GM11168 (cell line): Measurements from ENCODE around the gene SLC22A12.

Source experiments
- in situ Hi-C: fragments of 300-500 bp; cut with MboI; formaldehyde crosslinking; loops from one replicate; pipeline ENCODE4 v1.12.0; 2022; ENCODE audit warnings: low sequenced_read_pairs; ENCODE audit not compliant: unreplicated experiment

The SLC22A12 gene

DNA sequence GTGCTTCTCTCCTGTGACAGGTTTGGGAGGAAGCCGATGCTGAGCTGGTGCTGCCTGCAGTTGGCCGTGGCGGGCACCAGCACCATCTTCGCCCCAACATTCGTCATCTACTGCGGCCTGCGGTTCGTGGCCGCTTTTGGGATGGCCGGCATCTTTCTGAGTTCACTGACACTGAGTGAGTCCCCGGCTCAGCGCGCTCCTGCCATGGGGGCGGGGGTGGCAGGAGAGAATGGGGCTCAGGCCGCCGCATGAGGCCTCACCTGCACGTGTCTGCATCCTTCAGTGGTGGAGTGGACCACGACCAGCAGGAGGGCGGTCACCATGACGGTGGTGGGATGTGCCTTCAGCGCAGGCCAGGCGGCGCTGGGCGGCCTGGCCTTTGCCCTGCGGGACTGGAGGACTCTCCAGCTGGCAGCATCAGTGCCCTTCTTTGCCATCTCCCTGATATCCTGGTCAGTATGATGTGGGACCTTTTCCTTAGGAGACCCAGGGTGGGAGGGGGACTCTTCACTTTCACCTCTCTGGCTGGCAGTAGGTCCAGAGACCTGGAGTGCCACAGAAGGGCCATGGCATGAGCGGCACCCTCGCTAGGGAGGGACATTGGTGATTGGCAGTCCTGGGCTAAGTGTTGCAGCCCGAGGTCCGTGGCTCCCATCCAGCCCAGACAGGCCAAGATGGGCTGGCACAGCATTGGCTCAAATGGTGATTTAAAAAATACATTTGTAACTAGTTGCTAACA is 28.9 kb upstream of the SLC22A12 start:
- in situ Hi-C loops: no loop called here

DNA sequence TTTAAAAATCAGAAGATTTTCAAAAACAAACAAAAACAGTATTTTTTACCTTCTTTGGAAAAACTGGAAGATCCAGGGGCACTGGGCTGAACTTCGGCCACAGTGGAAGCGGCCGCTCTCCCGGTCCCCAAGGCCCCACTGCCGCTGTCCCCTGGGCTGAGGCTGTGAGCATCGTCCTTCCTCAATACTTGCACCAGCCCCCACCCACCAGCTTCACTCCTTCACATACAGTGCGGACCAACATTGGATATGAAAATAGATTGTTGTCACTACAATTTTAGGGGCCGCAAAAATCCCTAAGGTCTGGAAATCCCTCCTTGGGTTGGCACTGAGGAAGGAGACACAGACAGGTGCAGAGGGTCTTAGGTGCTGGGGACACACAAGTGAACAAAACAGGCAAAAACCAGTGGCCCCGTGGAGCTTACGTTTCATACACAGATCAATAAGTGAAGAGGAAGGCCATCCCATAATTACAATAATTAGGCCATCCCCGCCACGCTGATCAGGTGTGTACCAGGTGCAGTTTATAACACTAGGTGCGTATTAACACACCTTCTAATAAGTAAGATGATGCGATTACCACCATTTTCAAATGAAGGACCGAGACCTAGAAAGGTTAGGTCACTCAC is 28.2 kb upstream of the SLC22A12 start:
- in situ Hi-C loops: no loop called here

DNA sequence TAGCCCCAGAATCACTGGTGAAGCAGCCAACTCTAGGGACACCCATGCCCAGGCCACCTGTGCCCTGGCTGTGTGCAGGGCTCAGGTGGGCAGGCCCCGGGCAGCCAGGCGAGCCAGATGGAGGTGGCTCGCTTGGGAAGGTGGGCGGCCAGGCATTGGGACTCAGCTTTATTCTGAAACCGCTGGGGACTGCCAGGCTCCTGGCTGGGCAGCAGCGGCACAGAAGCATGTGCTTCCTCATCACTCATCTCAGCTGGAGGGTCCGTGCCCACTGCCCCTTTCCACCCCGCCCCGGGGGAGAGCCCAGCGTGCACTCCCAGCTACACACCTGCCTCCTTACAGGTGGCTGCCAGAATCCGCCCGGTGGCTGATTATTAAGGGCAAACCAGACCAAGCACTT is 27.1 kb upstream of the SLC22A12 start:
- in situ Hi-C loops: no loop called here

DNA sequence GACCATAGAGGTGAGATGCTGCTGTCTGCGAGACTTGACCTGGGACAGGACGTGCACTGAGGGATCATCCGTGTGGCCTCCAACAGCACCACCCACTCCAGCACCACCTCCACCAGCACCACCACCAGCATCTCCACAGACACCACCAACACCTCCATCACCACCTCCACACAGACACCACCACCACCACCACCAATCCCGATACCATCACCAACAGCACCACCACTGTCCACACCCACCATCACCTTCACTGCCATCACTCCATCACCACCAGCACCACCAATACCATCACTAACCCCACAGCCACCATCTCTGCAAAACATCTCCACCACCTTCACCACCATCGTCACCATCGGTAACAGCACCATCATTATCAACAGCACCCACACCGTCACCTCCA is 26.6 kb upstream of the SLC22A12 start:
- in situ Hi-C loops: no loop called here

DNA sequence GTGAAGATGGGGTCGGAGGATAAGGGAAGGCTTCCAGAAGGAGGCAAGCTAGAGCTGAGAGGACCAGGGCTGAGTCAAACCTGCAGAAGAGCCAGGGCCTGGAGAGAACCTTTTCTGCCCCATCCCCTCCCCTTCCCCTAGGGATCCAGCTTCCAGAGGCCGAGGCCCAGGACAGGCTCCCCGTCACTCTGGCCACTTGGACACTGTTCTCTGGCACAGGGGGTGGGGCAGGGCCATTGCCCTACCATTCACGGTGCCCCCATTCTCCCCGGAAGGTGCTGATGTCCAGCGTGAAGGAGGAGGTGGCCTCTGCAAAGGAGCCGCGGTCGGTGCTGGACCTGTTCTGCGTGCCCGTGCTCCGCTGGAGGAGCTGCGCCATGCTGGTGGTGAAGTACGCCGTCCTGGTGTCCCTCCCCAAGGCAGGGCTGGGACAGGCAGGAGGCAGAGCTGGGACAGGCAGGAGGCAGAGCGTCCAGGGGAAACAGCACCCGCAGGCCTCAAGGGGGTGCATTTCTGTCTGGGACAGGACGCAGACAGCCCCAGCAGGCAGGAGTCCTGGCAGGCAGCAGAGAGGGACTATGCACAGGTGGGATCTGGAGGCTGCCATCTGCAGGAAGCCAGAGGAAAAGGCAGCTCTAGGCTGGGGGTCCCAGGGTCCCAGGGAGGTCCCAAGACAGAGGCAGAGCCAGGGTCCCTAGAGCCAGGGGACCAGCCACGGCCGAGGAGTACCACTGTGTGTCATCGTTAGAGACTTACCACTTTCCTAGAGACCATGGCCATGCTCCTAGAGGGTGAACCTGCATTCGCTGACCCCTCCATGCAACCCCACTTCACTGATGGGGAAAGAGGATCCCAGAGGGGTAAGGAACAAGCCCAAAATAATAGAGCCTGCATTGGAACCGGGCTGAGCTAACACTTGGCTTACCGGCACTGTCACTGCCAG is 25.8 kb upstream of the SLC22A12 start:
- in situ Hi-C loops: no loop called here

DNA sequence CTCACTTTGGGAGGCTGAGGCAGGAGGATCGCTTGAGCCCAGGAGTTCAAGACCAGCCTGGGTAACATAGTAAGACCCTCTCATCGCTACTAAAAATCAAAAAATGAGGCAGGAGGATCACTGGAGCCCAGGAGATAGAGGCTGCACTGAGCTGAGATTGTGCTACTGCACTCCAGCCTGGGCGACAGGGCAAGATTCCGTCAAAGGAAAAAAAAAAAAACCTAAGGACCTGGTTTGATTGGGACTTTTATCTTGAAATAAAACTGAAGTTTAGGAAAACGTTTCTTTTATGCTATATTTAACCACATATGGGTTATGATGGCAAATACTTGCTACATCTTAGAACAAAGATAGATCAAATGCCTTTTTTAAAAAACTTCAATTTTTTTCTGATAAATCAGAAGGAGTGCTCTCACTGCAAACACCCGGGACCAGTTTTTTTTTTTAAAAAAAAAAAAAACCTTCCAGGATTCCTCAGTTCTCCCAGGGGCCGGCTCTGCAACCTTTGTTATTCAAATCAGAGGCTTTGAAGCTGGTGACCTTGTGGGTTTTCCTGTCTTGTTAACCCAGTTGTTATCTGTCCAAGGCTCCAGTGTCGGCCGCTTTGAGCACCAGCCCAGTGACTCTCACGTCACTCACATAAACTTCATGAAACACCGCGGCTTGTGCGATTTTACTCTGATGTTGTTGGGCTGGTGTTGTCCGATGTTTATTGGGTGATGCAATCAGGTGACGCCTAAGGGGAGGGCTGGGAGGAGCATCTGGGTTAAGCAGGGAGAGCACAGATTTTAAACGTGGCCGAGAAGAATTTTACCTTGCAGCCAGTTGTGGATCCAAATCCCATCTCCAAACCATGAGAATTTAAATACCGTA is 24.7 kb upstream of the SLC22A12 start:
- in situ Hi-C loops: no loop called here

DNA sequence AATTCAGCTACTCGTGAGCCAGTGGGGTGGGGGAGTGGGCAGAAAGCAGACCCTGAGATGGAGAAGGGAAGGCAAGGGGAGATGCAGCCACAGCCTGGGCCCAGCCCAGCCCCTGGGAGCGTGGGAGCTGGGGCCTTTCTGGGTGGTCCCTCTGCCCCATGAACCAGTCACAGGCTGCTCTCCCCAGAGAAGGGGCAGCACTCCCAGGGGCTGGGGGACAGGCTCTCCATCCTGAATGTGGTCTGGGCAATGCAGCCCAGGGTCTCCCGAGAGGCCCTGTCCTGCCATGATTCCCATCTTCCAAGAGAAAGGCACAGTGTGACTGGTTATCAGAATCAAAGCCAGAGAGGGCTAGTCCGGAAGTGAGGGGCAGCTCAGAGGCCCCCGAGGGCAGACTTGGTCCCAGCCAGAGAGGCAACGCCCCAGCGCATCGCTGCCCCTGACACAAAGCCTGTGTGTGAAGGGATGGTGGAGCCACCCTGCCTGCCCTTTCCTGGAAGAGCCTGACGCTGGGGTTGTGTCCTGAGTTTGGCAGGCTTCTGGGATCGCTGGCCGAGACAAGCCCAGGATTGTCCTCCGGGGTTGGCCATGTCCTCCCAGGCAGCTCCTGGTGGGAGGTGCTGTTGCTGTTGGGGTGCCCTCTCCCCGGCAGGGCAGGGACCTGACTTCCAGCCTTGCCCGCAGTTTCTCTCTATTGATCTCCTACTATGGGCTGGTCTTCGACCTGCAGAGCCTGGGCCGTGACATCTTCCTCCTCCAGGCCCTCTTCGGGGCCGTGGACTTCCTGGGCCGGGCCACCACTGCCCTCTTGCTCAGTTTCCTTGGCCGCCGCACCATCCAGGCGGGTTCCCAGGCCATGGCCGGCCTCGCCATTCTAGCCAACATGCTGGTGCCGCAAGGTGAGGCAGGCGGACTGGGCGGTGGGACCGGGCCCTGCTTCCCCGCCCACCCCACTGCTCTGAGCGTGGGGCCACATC is 23.8 kb upstream of the SLC22A12 start:
- in situ Hi-C loops: no loop called here

DNA sequence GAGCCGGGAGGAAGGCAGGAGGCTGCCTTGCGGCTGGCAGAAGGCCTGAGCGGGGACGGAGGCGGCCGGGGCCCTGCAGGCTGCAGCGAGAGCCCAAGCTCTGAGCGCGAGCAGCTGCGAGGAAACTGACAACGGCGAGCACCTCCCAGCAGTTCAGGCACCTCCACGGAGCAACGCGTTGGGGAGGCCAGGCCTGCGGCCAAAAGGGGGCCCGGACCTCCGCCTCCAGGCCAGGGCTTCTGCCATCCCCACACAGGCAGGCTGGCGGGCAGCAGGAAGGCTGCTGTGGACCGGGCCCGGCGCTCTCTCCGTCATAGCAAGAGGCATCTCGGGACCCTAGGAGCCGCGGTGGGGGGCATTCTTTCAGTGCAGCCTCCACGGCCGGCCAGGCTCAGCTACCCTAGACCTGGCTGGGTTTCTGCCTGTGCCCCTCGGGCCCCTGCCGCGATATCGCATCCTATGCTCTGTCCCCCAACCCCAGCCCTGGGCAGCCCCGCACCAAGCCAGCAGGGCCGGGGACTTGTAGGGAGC is 22.9 kb upstream of the SLC22A12 start:
- in situ Hi-C loops: no loop called here

DNA sequence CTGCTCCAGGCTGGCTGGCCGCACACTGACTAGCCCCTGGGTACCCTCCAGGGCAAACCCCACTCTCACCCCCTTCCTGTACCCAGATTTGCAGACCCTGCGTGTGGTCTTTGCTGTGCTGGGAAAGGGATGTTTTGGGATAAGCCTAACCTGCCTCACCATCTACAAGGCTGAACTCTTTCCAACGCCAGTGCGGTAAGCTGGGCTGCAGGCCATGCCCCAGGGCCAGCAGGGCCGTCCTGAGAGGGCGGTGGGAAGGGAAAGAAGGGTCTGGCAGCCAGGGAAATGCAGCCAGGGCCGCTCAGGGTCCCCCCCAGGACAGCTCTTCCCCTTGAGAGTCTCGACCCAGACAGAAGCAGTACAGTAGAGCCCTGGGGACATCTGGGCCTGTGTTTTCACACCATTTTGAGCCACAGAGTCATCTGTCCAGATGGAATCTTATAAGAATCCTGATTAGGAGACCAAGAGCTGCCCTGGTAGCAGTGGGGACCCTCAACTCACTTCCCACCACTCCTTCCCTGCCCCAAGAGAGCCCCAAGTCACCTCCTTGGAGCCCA is 22.4 kb upstream of the SLC22A12 start:
- in situ Hi-C loops: no loop called here

DNA sequence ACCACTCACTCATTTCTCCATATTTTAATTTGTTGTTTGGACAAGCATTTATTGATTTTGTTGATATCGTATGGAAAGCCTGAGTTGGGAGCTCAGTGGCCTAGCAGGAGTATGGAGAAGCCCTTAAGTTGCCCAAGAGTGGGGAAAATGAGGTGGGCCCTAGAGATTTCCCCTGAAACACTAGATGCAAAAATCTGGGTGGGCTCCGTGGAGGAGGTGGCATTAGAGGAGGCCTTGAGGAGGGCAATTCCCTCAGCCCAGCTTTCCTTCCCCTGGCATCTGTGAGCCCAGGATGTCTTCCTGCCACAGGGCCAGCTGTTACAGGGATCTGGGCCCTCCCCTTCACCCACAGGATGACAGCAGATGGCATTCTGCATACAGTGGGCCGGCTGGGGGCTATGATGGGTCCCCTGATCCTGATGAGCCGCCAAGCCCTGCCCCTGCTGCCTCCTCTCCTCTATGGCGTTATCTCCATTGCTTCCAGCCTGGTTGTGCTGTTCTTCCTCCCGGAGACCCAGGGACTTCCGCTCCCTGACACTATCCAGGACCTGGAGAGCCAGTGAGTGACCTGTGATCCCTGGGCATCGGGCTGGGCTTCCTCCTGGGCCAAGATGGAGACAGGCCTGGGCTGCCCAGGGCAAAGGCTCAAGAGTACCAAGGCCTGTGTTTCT is 21.6 kb upstream of the SLC22A12 start:
- in situ Hi-C loops: no loop called here

DNA sequence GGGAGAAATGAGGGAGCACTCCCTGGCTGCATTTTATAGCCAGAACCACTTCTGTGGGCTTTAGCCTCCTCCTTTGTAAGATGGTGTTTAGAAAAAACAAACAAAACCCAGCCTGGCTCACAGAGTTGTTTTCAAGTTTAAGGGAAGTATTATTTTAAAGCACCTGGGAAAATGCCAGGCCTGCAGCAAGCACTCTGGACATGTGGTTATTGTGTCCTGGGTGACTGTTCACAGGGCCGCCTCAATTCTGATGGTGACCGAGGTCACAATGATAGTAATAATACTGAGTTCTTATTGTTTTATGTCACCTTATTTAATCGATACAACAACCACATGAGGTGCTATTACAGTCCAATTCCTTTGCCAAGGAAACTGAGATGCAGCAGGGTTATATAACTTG is 20.7 kb upstream of the SLC22A12 start:
- in situ Hi-C loops: no loop called here

DNA sequence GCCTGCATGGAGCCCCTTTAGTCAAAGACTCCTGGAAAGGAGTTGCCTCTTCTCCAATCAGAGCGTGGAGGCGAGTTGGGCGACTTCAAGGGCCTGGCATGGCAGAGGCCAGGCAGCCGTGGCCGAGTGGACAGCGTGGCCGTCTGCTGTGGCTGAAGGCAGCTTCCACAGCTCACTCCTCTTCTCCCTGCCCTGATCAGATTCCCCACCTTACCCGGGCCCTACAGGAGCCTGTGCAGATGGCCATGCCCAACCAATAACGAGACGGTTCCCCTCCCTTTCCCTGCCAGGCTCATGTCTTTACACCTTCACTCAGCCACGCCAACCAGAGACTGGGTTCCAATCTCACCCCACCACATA is 20.0 kb upstream of the SLC22A12 start:
- in situ Hi-C loops: no loop called here

DNA sequence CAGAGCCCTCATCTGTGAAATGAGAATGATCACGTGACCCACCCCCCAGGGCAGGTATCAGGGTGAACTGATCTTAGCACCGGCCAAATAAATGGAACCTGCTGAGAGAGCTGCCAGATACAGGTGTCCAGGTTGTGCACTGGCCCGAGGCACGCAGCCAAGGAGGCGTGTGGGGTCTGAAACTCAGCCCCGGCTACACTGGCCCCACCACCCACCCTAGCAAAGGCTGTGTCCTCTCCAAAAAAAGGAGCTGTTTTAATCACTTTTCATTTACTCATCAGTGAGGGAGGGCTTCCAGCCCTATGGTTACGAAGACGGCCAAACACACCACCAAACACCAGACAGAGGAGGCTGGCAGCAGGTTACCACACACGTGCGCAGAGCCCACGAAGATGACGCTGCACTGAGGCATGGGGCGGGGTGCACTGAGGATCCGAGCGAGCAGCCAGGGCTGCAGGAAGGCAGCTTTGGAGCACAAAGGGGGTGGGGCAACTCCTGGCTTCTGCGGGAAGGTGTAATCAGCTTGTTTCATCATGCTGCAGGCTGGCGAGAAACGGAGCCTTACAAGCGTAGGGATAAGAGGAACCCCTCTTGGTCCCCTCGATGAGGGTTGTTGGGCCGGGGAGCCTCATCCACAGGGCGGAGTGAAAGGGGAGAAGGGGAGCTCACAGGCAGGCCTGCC is 19.5 kb upstream of the SLC22A12 start:
- in situ Hi-C loops: no loop called here

DNA sequence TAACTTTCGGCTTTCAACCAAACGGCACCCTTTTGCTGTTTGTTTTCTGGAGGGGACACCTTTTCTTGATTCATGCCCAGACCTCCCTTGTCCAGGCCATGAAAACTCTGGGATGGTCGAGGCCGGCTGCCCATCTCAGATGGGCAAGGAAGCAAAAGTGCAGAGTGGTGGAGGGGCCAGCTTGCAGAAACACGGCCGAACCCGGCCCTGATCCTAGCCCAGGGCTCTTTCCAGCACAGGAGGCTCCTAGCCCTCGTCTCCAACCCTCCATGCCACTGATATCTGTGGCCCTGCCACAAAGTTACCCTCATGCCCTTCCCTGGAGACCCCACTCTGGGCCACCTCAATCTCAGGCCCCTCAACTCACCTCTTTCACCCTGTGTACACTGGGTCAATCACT is 18.9 kb upstream of the SLC22A12 start:
- in situ Hi-C loops: no loop called here

DNA sequence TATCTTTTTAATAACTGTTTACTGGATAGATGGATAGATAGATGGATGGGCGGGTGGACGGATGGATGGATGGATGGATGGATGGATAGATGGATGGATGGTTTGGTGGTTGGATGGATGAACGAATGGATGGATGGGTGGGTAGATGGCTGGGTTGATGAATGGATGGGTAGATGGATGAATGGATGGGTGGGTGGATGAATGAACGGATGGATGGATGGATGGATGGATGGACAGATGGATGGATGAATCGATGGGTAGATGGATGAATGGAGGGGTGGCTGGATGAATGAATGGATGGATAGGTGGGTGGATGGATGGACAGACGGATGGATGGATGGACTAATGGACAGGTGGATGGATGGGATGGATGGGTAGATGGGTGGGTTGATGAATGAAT is 13.8 kb upstream of the SLC22A12 start:
- in situ Hi-C loops: no loop called here

DNA sequence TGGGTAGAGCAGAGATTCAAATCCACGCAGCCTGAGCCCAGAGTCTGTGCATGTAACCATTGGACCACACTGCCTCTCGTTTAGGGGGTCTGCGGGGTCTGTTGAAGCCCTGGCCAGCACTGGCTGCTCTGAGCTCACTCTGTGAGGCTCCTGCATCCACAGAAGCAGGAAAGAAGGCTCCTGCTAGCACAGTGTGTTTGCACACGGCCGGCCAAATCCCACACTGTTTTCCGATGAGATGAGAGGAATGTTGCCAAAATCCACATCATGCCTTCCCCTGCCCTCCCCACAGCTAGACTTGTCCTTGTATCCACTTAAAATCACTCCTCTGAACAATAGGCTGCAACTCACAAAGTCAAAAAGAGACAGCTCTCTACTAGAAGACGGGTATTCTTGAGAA is 10.6 kb upstream of the SLC22A12 start:
- in situ Hi-C loops: no loop called here

DNA sequence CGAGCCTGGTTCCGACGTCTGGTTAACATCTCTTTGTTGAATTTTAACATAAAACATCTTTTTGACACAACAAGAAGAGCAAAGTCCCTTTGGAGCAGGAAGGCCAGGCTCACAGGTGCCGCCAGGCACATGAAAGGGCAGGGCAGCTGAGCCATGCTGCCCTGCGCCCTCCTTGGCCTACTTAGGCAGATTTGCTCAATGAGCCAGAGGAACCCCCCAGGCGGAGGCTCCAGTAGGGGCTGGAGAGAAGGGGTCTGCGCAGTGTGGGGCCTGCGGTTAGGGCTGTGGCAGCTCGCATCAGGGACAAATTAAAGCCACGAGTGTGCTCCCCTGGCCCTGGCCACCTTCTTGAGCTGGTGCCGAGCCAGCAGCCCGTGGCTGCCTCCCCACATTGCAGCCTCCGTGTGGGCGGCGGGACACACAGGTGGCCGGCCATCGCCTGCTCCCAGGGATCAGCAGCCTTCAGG is 9.9 kb upstream of the SLC22A12 start:
- in situ Hi-C loops: no loop called here
